Osteoblast (primary cell): ENCODE measurements around the gene KDM3B. TPM values are rescaled to one million over a fixed set of nuclear protein-coding genes. Genes with fewer than 3 reads are reported as not detected.
"Not testable (repeated sequence)": the region's sequence is repeated elsewhere in the genome, so short reads cannot be mapped to it uniquely, and the experiment has no call there.

Experiments used
- DNase-seq: peaks from one replicate; pipeline ENCODE4 v3.0.0; 2011; ENCODE audit warnings: low spot score, mixed read lengths; ENCODE audit not compliant: insufficient read length; ENCODE audit errors: missing footprints
- H2AFZ ChIP-seq: 2 replicates; pipeline ENCODE4 v1.6.0; 2011; ENCODE audit warnings: mild to moderate bottlenecking, low read length
- H3K27ac ChIP-seq: 2 replicates; pipeline ENCODE4 v1.5.1; 2011; ENCODE audit warnings: mild to moderate bottlenecking, low read depth, low read length, moderate library complexity
- H3K27me3 ChIP-seq: 2 replicates; pipeline ENCODE4 v1.6.0; 2012; ENCODE audit warnings: mild to moderate bottlenecking, control low read depth, inconsistent platforms, low read length, moderate library complexity; ENCODE audit not compliant: insufficient read depth
- H3K36me3 ChIP-seq: 2 replicates; pipeline ENCODE4 v1.5.1; 2011; ENCODE audit warnings: mild to moderate bottlenecking, low read length, control low read depth, moderate library complexity; ENCODE audit not compliant: insufficient read depth
- H3K4me1 ChIP-seq: 2 replicates; pipeline ENCODE4 v1.5.1; 2011; ENCODE audit warnings: mild to moderate bottlenecking, low read length, control low read depth, moderate library complexity; ENCODE audit not compliant: insufficient read depth
- H3K4me2 ChIP-seq: 2 replicates; pipeline ENCODE4 v1.6.0; 2011; ENCODE audit warnings: mild to moderate bottlenecking, low read length; ENCODE audit not compliant: insufficient read depth
- H3K4me3 ChIP-seq: fragments of 200-600 bp; sonication (generic); 3 replicates; pipeline ENCODE4 v1.5.1; 2012; ENCODE audit warnings: mild to moderate bottlenecking, low read length, inconsistent platforms; ENCODE audit not compliant: insufficient read depth
- H3K79me2 ChIP-seq: 2 replicates; pipeline ENCODE4 v1.6.0; 2012; ENCODE audit warnings: mild to moderate bottlenecking, low read length, control low read depth, inconsistent platforms; ENCODE audit not compliant: insufficient read depth
- H3K9me3 ChIP-seq: 2 replicates; pipeline ENCODE4 v1.5.1; 2011; ENCODE audit warnings: low read depth, low read length, control low read depth
- H4K20me1 ChIP-seq: 2 replicates; pipeline ENCODE4 v1.6.0; 2012; ENCODE audit warnings: mild to moderate bottlenecking, low read length, control low read depth; ENCODE audit not compliant: insufficient read depth
- small RNA-seq: library from RNA; depleted of rRNA; stranded (forward); fragments of <200 nt; gene quantifications from one replicate; pipeline ENCODE3, GENCODE V24; 2012
- total RNA-seq: library from RNA; depleted of rRNA; stranded (reverse); fragments of >200 nt; gene quantifications from 2 replicates; pipeline ENCODE4 v1.2.3, GENCODE V29; 2012
- TF ChIP-seq, protein P1 (sequence below): IDR thresholded peaks from 2 replicates; pipeline ENCODE4 v1.5.1; 2011; ENCODE audit warnings: mild to moderate bottlenecking, low read depth, low read length, moderate library complexity; ENCODE audit errors: extremely low read depth

The KDM3B gene
- total RNA-seq, 1 donor = 53.2 TPM

DNA sequence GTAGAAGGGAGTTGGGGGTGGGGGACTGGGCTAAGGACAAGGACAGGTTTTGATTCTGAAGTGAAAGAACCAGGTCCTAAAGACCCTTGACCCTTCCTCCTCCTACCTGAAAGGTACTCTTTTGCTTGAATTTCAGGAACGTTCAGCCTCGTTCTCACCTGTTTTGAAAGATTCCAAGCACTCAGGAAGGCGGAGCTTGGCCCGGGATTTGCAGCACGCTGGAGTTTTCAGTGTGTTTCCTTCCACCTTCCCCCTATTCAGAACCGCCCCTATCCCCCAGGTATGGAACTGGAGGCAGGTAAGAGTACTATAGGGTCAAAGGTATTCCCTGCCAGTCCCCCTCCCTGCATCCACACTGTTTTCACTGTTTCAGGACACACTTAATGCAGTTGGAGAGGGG, 119.9 kb downstream of the KDM3B start:
- no peak for DNase-seq
- TF ChIP-seq, protein P1, sequence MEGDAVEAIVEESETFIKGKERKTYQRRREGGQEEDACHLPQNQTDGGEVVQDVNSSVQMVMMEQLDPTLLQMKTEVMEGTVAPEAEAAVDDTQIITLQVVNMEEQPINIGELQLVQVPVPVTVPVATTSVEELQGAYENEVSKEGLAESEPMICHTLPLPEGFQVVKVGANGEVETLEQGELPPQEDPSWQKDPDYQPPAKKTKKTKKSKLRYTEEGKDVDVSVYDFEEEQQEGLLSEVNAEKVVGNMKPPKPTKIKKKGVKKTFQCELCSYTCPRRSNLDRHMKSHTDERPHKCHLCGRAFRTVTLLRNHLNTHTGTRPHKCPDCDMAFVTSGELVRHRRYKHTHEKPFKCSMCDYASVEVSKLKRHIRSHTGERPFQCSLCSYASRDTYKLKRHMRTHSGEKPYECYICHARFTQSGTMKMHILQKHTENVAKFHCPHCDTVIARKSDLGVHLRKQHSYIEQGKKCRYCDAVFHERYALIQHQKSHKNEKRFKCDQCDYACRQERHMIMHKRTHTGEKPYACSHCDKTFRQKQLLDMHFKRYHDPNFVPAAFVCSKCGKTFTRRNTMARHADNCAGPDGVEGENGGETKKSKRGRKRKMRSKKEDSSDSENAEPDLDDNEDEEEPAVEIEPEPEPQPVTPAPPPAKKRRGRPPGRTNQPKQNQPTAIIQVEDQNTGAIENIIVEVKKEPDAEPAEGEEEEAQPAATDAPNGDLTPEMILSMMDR = no peak
- peaks cover 15% of the 10 kb centered on the region for H3K36me3 ChIP-seq

GRCh38 chr5:138473151-138473550, 120.7 kb downstream of the KDM3B start:
- not testable (repeated sequence) for H3K27ac ChIP-seq, H3K4me2 ChIP-seq, H3K36me3 ChIP-seq, H3K4me3 ChIP-seq, H2AFZ ChIP-seq, H3K9me3 ChIP-seq, DNase-seq, H3K27me3 ChIP-seq, H3K4me1 ChIP-seq, H3K79me2 ChIP-seq
- H4K20me1 ChIP-seq = peaks cover 20% of the 10 kb centered on the region

More for the DNA sequence above, 119.9 kb downstream of the KDM3B start:
- no peaks in the 10 kb centered on the region for H3K27me3 ChIP-seq
- H3K4me3 ChIP-seq = no peak overlapping the region
- no peaks in the 10 kb centered on the region for H3K9me3 ChIP-seq
- peaks cover 12% of the 10 kb centered on the region for H3K4me1 ChIP-seq
- H4K20me1 ChIP-seq = peaks cover 28% of the 10 kb centered on the region
- no peak overlapping the region for H3K4me2 ChIP-seq
- no peak overlapping the region for H3K27ac ChIP-seq
- H3K79me2 ChIP-seq = peaks cover 10% of the 10 kb centered on the region
- no peak overlapping the region for H2AFZ ChIP-seq

DNA sequence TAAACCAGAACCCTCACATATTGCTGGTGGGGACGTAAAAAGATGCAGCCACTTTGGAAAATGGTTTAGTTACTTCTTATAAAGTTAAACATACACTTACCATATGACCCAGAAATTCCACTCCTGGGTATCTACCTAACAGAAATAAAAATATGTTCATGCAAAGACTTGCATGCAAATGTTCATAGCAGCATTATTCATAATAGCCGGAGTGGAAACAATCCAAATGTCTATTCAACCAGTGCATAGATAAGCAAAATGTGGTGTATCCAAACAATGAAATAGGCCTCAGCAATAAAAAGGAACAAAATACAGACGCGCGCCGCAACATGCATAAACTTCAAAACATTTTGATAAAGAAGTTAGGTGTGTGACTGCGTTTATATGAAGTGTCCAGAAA, 124.4 kb downstream of the KDM3B start:
- H3K4me2 ChIP-seq = no peak overlapping the region
- DNase-seq = no peak
- no peaks in the 10 kb centered on the region for H3K79me2 ChIP-seq
- H3K27ac ChIP-seq = no peak overlapping the region
- no peaks in the 10 kb centered on the region for H4K20me1 ChIP-seq
- H2AFZ ChIP-seq = no peak overlapping the region
- H3K4me1 ChIP-seq = no peaks in the 10 kb centered on the region
- TF ChIP-seq, protein P1 = no peak
- H3K36me3 ChIP-seq = no peaks in the 10 kb centered on the region
- H3K4me3 ChIP-seq = no peak overlapping the region
- no peaks in the 10 kb centered on the region for H3K9me3 ChIP-seq
- H3K27me3 ChIP-seq = no peaks in the 10 kb centered on the region

GRCh38 chr5:138482638-138483037, 130.2 kb downstream of the KDM3B start:
- Histone ChIP-seq H3K4me3 (no peak overlapping the region), H3K36me3 (no peaks in the 10 kb centered on the region), H4K20me1 (no peaks in the 10 kb centered on the region), H2AFZ (no peak overlapping the region), H3K79me2 (no peaks in the 10 kb centered on the region), H3K27me3 (no peaks in the 10 kb centered on the region), H3K9me3 (no peaks in the 10 kb centered on the region), H3K27ac (no peak overlapping the region), H3K4me2 (no peak overlapping the region), H3K4me1 (peaks cover 9% of the 10 kb centered on the region)
- TF ChIP-seq, protein P1 = no peak
- DNase-seq = no peak

Small RNA genes lying within 50 kb of the gene (small RNA-seq; reads per million reads assigned to genes)
- gene AC113403.1 = not detected

Other genes with a start within 250 kb of the KDM3B start
- 5.9 and 6.5 TPM in 2 replicates for gene NME5, start 213.3 kb upstream of the KDM3B start, total RNA-seq
- gene BRD8, start 174.1 kb upstream of the KDM3B start, total RNA-seq = 47.1 and 51.0 TPM in 2 replicates
- gene KIF20A, start 173.6 kb upstream of the KDM3B start, total RNA-seq = 5.3 and 7.2 TPM in 2 replicates
- 25.6 and 28.6 TPM in 2 replicates for gene CDC23, start 139.4 kb upstream of the KDM3B start, total RNA-seq
- gene GFRA3, start 78.1 kb upstream of the KDM3B start, total RNA-seq = not detected in 2 replicates
- 1.8 TPM in 2 replicates for gene CDC25C, start 20.9 kb upstream of the KDM3B start, total RNA-seq
- 39.8 and 43.8 TPM in 2 replicates for gene FAM53C, start 14.4 kb upstream of the KDM3B start, total RNA-seq
- gene REEP2, start 86.4 kb downstream of the KDM3B start, total RNA-seq = 1.5 and 2.2 TPM in 2 replicates
- gene EGR1, start 112.8 kb downstream of the KDM3B start, total RNA-seq = 2.2 and 2.7 TPM in 2 replicates
- gene ETF1, start 190.6 kb downstream of the KDM3B start, total RNA-seq = 113 and 116 TPM in 2 replicates
- gene HSPA9, start 222.7 kb downstream of the KDM3B start, total RNA-seq = 499 and 624 TPM in 2 replicates